NCI-H526 (cell line): ENCODE results near the gene RAB40B.
A peak's percentile ranks its signal among the peaks of the same experiment; 100 is the strongest.
"Not testable (repeated sequence)": the region's sequence is repeated elsewhere in the genome, so short reads cannot be mapped to it uniquely, and the experiment has no call there.

ENCODE experiments used
- DNase-seq, 2 experiments: peaks; one replicate each; lab custom pipeline; 2025; lab: John Stamatoyannopoulos, UW

RAB40B gene

DNA sequence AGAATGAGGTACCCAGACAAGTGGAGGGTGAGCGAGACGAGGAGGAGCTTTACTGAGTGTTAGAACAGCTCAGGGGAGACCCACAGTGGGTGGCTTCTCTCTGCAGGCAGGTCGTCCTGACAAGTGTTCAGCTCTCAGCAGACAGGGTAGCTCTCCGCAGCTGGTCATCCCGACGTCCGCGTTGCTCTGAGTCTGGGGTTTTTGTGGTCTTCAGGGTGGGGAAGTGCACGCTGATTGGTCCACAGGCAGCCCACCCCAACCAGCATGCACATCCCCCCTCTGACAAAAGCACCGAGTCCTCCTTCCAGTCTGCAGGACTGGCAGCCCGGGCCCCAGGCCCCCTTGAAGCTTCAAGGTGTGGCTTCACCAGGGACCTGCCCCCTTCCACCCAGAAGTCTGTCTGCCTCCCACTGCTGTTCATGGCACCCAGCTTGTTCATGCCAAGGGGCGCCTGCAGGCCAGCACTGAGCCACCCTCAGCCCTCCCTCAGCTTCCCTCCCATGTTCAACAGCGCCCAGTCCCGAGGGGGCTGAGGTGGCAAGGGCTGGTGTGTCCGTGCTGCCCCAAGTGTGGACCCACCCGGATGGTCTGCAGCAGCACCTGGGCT is 30.4 kb downstream of the RAB40B start:
- DNase-seq = no peak

DNA sequence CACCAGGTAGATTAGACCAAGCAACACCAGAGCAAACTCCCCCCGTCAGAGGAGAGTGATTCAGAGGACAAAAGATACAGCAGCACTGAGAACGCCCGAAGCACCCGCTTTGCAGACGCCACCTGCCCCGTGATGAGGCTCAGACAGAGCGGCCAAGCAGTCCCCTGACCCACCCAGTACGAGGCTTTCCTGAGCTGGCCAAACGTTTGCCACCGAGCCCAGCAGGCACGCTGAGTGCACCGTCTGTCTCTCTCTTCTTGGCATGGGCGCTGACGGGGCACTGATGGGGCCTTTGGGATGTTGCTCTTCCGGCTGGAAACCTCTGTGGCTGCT is 30.9 kb downstream of the RAB40B start:
- DNase-seq = no peak

DNA sequence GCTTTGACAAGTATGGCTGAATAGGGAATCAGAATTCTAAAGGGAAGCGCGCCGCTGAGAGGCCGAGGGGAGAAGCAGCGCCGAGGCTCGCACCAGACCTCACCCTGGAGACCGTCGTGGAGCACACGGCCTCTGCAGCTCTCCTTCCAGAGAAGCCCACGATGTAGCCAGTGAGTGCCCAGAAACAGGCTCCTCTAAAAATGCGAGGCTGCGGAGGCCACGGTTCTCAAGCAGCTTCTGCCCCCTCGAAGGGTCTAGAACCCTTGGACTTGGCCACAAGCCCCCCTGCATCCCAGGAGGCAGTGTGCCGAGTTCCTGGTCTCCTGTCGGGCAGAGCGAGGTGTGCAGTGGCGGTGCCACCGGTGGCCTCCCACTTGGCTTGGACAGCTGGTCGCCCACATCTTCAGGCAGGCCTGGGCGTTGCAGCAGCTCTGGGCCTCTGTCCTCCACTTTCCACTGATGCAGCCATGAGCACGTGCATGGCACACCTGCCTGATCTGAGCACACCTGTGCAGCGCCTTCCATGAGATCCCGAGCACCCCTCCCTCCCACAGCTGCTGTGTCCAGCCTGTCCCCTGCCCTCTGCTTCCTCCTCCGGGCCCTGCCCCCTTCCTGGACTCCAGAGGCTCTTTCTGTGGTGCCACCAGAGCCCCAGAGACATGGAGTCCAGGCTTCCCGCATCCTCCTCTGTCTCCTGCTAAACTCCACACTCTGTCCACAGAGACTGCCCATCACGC is 31.4 kb downstream of the RAB40B start:
- DNase-seq = no peak

DNA sequence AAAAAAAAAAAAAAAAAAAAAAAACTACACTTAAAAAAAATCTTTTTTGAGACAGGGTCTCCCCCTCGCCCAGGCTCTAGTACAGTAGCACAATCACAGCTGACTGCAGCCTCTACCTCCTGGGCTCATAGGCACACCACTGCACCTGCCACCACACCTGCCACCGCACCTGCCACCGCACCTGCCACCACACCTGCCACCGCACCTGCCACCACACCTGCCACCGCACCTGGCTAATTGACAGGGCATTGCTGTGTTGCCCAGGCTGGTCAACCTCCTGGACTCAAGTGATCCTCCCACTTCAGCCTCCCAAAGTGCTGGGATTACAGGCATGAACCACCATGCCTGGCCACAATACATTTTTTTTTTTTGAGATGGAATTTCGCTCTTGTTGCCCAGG is 32.6 kb downstream of the RAB40B start:
- no peak for DNase-seq

DNA sequence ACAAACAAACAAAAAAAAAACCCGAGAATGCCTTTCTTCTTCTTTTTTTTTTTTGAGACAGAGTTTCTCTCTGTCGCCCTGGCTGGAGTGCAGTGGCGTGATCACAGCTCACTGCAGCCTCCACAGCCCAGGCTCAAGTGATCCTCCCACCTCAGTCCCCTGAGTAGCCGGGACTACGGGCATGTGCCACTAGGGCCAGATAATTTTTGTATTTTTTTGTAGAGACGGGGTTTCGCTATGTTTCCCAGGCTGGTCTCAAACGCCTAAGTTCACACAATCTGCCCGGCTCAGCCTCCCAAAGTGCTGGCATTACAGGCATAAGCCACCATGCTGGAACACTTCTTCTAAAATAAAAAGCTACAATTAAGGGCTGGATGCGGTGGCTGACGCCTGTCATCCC is 33.3 kb downstream of the RAB40B start:
- DNase-seq = no peak

DNA sequence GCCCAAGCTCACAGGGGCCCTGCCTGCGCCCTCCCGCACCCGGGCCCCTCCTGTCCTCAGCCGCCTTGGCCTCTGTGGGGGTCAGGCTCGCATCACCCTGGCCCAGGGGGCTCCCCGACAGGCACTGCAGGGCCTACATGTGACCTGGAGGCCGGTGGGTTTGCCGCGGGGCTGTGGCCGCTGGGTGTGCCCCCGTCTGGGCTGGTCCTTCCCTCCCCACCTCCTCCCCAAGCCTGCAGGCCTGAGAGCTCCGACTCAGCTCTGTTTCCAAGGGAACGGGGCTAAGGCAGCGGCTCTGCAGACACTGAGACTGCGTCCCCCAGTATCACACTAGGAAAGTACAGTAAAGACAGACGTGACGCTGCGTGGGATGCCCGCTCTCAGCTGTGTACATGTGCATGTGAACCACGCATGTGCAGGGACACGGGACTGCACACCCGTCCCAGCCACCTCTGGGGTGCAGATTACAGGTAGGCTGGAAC is 33.8 kb downstream of the RAB40B start:
- no peak for DNase-seq

DNA sequence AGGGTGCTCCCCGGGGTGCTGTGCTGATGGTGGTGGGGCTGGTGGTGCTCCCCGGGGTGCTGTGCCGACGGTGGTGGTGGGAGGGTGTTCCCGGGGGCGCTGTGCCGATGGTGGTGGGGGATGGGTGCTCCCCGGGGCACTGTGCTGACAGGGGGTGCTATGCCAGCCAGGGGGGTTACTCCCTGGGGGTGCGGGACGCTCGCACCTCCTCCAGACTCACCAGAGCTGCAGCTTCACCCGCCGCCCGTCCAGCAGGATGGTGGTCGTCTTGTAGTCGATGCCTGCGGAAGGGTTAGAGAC is 34.3 kb downstream of the RAB40B start:
- no peak for DNase-seq

DNA sequence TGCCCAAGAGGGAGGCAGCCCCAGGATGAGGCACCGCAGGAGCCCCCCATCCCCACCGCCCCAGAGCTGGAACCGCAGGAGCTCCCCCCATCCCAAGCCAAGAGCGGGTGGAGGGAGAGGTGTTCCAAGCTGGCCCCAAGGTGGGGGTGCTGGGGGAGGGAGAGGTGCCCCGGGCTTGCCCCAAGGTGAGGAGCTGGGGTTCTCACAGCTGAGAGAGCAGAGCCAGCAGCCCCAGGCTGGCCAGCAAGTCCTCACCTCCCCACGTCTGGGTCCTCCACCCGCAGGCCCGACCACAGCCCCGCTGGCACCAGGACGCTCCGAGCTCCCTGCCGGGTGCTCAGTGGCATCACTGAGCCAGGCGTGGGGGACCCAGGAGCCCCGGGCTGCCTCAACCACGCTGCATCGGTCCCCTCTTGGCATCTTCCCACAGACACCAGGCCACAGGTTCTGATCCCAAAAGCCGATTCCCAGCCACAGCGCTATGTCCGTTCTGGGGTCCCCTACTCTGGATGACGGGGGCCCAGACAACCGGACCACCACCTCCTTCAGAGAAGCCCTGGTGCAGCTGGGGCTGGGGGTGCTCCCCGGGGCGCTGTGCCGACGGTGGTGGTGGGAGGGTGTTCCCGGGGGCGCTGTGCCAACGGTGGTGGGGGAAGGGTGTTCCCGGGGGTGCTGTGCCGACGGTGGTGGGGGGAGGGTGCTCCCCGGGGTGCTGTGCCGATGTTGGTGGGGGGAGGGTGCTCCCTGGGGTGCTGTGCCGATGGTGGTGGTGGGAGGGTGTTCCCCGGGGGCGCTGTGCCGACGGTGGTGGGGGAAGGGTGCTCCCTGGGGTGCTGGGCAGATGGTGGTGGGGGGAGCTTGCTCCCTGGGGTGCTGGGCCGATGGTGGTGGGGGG is 34.9 kb downstream of the RAB40B start:
- no peak for DNase-seq

DNA sequence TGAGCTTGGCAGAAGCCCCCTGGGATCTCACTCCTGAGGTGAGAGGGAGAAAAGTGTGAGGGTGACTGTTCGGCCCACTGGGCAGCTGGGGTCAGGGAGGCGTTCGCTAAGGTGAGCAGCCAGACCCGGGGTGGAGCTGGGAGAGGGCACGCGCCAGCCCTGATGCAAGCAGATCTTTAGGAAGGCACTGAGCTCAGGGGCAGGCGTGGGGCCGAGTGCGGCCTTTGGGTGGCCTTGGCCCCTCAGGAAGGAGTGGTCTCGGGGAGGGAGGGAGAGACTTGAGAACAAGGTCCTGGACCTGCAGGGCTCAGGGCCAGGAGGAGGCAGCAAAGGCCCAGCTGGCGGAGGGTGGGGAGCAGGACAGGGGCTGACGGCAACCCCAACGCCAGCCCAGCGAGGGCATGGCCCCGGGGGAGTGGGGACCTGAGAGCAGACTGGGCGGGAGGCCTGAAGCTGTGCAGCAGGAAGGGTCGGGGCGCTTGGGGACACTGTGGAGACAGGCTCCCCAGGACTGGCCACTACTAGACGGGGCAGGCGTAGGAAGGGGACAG is 35.7 kb downstream of the RAB40B start:
- no peak for DNase-seq

DNA sequence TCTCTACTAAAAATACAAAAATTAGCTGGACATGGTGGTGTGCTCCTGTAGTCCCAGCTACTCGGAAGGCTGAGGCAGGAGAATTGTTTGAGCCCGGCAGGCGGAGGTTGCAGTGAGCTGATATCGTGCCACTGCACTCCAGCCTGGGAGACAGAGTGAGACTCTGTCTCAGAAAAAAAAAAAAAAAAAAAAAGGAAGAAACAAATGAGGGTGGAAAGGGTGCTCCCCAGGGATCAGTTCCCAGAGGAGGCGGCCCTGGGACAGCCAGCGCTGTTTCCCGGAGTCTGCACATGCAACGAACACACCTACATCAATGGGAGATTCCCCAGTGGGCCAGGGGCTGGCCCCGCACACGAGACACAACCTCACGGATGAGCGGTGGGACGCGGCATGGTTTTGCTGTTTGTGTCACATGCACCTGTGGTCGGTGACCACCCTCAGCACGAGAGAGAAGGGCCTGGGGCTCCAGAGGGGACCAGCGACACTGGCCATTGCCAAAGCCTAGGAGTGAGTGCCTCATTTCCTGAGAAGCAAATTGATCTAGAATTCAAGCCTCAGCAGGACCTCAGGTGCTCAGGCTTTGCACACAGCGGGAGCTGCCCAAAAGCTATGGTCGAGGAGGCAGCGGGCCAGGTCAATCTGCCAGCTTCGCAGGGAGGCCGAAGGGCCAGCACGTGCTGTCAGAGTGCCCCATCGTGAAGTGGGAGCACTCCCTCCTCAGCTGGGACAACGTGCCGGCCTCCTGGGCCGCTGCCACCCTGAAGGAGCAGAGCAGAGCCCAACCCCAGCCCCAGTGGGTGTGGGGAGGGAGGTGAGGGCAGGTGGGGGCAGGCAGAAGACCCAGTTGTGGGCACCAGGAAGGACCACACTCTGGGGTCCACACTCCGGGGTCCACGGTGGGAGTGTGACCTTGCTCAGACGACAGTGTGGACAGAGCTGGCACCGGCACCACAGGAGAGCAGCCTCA is 36.5 kb downstream of the RAB40B start:
- peak; percentile 13 to 75 for DNase-seq

DNA sequence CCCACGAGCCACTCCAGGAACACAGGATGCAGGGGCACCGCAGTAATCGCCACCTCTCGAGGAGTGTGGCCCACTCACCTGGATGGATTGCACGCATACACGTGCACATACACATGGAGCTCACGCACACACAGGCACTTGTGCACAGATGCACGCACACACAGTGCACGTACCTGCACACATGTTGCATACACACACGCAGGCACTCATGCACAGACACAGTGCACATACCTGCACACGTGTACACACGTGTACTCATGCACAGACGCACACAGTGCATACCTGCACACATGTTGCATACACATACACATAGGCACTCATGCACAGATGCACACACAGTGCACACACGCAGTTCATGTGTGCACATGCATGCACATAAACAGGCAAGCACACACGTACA is 38.6 kb downstream of the RAB40B start:
- no peak for DNase-seq

DNA sequence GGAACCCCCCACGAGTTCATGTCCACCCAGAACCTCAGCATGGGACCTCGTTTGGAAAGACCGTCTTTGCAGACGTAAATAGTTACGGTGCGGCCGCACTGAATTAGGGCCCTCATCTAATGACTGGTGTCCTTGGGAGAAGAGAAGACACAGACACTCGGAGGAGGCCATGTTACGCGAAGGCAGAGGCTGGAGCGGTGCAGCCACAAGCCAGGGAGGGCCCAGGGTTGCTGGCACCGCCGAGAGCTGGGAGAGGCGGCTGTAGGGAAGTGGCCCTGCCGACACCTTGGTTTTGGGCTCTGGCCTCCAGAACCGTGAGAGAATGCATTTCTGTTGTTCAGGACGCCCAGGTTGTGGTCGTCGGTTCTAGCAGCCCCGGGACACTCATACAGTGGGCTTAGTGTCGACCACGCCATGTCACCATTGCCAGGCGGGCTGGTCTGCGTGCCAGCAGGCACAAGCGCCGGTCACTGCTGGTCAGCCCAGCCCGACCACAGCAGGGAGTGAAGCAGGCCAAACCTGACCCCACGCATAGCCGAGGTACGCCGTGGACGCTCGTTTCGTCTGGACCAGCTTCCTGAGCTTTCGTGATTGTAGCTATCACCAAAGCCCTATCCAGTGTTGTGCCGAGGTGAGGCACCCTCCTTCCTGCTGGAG is 39.6 kb downstream of the RAB40B start:
- DNase-seq = no peak

DNA sequence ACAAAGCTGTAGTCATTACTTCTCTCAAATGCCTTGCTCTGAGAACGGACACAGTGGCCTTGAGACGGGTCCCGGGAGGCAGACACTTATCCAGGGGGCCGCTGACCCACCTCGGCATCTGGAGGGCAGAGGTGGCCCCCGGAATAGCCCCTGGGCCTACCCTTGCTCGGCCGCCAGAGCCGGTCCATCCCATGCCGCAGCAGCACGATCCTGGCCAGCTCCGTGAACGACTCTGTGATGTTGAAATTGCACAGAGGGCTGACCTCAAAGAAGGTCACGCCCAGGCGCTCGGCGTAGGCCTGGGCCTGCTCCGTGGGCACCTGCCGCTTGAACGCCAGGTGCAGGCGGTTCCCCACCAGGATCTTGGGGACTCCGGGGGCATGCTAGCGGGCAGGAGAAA is 40.2 kb downstream of the RAB40B start:
- DNase-seq = no peak

DNA sequence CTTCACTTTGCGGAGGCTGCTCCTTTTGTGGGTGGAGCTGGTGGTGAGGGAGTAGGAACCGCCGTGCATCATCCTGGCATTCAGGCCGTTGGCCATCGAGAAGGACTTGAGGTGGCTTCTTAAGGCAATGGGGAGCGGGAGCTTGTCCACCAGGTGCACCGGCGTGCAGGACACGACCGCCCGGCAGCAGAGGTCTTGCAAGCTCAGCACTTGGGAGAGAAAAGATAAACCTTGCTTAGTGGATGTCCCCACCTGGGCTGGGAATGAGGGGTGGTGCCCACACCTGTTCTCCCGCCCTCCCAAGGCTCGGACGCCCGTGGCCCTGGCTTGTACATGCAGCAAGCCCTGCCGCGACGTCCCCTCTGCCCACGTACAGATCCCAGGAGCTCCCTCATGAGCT is 40.6 kb downstream of the RAB40B start:
- DNase-seq = no peak

DNA sequence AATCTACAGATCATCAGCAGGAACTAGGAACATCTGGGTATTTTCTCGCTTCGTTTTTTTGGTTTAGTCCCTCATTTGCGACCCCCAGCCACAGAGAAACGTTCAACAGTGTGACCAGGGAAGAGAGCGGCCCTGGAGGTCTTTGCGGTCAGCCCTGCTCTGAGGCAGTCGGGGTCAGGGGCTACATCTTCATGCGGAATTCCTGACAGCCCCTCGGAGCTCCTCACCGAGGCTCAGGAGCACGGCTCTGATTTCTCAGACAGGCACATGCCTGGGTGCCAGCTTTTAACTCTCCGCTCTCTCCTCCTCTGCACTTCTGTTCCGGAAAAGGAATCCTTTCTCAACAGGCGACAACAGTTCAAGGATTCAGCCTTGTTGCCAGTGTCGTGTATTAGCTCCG is 42.2 kb downstream of the RAB40B start:
- DNase-seq = no peak

DNA sequence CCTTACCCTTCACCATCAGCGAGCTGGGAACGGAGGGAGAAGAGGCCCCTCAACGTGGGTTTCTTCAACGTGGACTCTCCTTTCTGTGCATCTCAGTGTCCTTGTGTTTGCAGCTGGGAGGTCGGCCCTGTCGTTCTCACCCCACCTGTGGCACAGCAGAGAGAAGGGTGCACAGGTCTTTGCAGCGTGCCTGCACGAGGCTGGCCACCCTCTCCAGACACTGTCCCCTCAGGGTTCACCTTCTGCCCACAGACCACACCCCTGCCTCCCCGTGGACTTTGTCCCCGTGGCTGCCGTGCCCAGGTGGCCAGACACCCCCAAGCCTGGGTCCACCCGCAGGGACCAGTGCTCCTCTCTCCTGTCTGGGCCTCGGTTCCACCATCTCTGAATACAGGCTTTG is 43.0 kb downstream of the RAB40B start:
- no peak for DNase-seq

DNA sequence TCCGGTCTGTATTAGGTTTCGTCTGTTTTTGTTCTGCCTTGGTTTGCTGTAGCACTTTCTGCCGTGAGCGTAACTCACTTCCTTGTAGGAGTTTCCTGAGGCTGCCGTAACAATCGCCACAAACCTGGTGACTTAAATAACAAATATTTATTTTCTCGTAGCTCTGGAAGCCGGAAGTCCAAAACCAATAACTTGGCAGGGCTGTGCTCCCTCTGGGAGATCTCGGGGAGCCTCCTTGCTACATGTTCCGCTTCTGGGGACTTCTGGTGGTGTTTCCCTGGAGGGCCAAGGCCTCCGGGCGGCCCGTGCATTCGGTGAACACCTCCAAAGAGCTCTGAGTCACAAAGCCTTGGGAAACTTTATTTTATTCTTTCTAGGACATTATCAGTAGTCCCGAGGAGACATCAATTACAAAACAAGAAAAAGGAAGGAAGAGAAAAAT is 43.4 kb downstream of the RAB40B start:
- no peak for DNase-seq

DNA sequence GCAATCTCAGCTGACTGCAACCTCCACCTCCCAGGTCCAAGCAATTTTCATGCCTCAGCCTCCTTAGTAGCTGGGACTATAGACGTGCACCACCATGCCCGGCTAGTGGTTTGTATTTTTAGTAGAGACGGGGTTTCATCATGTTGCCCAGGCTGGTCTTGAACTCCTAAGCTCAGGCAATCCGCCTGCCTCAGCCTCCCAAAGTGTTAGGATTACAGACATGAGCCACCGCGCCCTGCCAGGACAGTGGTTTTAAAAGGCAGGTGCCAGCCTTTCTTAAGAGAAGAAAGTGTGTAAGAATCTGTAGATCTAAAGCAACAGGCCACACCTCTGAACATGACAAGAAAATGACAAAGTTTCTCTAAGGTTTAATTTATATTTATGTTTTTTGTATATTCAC is 43.9 kb downstream of the RAB40B start:
- not testable (repeated sequence) for DNase-seq

DNA sequence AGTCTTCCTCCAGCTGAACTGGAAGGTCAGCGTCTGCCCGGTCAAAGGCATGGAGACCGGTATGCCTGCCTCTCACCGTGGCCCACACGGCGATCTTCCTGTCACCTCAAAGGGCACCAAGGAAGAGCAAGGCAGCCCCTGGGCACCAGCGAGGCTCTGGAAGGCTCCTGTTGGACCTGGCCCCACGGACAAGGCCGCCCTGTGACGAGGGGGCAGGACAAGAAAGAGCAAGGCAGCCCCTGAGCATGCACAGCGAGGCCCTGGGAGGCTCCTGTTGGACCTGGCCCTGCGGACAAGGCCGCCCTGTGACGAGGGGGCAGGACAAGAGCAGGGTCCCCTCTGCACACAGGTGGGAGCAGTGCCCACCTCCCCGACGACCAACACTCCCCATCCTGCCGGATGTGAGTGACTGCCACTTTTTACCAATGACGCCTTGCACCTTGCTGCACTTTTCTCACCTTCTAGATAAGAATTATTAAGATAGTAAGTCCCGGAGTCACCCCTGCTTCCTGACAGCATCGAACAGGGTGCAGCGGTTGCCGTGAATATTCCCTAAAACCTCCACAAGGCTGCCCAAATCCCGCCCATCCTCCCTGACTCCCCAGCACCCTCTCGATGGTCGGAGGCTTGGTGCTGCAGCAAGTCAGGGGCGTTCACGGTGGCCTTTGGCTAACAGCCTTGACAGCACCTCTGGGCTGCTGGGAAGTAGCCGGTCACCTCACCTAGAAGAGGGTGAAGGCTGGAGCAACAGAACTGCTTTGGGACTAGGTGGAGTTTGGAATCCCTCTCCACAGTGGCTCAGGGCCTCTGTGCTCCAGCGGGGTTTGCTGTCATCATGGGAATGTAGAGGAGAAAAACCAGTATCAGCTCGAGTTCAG is 44.6 kb downstream of the RAB40B start:
- DNase-seq = no peak

DNA sequence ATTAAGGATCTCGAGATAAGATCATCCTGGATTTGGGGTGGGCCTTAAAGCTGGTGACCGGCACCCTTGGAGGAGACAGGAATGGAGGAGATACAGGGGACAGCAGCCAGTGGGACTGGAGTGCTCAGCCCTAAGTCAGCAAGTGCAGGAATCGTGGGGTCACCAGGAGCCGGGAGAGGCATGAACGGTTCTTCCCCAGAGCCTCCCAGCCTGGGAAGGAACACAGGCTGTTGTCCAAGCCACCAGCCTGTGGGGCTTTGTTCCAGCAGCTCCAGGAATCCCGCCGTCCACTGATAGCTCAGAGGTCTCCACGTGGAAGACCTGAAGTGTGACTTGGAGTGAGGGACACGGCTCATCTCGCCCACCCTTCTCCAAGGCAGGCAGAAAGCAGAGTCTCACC is 47.8 kb downstream of the RAB40B start:
- no peak for DNase-seq
